Fibroblast of mammary gland (primary cell): ENCODE results near the gene MCU.
"Not testable (repeated sequence)": the region's sequence is repeated elsewhere in the genome, so short reads cannot be mapped to it uniquely, and the experiment has no call there.

Experiments used
- DNase-seq: peaks from one replicate; pipeline ENCODE4 v3.0.0-alpha.2; 2010; ENCODE audit warnings: low read depth
- H3K4me3 ChIP-seq: 2 replicates; pipeline ENCODE4 v1.5.1; 2011; ENCODE audit warnings: low read depth, mild to moderate bottlenecking, low read length, moderate library complexity; ENCODE audit not compliant: control insufficient read depth
- TF ChIP-seq, protein P1 (sequence below): conservative IDR thresholded peaks from 2 replicates; pipeline ENCODE4 v1.5.1; 2011; ENCODE audit warnings: low read depth, low read length, inconsistent platforms; ENCODE audit not compliant: control insufficient read depth, insufficient read depth

The MCU gene, protein sequence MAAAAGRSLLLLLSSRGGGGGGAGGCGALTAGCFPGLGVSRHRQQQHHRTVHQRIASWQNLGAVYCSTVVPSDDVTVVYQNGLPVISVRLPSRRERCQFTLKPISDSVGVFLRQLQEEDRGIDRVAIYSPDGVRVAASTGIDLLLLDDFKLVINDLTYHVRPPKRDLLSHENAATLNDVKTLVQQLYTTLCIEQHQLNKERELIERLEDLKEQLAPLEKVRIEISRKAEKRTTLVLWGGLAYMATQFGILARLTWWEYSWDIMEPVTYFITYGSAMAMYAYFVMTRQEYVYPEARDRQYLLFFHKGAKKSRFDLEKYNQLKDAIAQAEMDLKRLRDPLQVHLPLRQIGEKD

GRCh38 chr10:72691863-72692743, at the start of gene MCU:
Gene MCU (plus strand): TSS chr10:72692143. CDS start chr10:72692152, 9 bp downstream.
- TF ChIP-seq, protein P1, sequence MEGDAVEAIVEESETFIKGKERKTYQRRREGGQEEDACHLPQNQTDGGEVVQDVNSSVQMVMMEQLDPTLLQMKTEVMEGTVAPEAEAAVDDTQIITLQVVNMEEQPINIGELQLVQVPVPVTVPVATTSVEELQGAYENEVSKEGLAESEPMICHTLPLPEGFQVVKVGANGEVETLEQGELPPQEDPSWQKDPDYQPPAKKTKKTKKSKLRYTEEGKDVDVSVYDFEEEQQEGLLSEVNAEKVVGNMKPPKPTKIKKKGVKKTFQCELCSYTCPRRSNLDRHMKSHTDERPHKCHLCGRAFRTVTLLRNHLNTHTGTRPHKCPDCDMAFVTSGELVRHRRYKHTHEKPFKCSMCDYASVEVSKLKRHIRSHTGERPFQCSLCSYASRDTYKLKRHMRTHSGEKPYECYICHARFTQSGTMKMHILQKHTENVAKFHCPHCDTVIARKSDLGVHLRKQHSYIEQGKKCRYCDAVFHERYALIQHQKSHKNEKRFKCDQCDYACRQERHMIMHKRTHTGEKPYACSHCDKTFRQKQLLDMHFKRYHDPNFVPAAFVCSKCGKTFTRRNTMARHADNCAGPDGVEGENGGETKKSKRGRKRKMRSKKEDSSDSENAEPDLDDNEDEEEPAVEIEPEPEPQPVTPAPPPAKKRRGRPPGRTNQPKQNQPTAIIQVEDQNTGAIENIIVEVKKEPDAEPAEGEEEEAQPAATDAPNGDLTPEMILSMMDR = no peak
- DNase-seq = peak; percentile 91
- H3K4me3 ChIP-seq = peak within 1 kb of the TSS; percentile 87

DNA sequence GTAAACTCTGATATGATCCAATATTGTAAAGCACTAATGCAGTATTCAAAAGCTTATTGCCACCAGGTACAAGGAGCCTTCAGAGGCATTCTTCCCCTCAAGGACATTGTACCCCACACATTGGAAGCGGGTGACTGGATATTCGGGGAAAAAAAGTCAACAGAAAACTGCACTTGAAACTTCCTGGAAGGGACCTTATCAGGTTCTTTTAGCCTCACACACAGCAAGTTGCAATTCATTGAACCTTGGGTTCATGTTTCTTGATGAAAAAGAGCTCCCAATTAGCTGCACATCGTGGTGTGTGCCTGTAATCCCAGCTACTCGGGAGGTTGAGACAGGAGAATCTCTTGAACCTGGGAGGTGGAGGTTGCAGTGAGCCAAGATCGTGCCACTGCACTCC, 49.6 kb upstream of the MCU start:
- TF ChIP-seq, protein P1 = no peak
- H3K4me3 ChIP-seq = no peak overlapping the region
- DNase-seq = no peak

- no peak overlapping the region for H3K4me3 ChIP-seq
- no peak for DNase-seq
- TF ChIP-seq, protein P1 = no peak
These were observed 46.6 kb upstream of the MCU start for GRCh38 chr10:72645263-72645858.

GRCh38 chr10:72646971-72647370, 45.0 kb upstream of the MCU start:
- not testable (repeated sequence) for H3K4me3 ChIP-seq, DNase-seq

- no peak overlapping the region for H3K4me3 ChIP-seq
- TF ChIP-seq, protein P1 = no peak
- no peak for DNase-seq
These were observed 43.6 kb upstream of the MCU start for GRCh38 chr10:72648301-72648700.

GRCh38 chr10:72649291-72649690, 42.7 kb upstream of the MCU start:
- no peak for DNase-seq
- no peak overlapping the region for H3K4me3 ChIP-seq
- TF ChIP-seq, protein P1 = no peak

GRCh38 chr10:72653383-72654096, 38.4 kb upstream of the MCU start:
- no peak for DNase-seq
- TF ChIP-seq, protein P1 = no peak
- H3K4me3 ChIP-seq = no peak overlapping the region
